Measurements from ENCODE around the gene EIF5.

- TF ChIP-seq CTCF (IDR thresholded peaks at IDR 0.05 in 2 of 3, conservative IDR thresholded peaks at IDR 0.05 in 1 of 3; ENCODE audit: borderline replicate concordance in 1 of 3, insufficient read depth in 1 of 3, low read depth in 2 of 3, low read length in 2 of 3): no peak
- TF ChIP-seq POLR2AphosphoS5 (IDR thresholded peaks at IDR 0.05; ENCODE audit: low read depth, low read length): no peak
- TF ChIP-seq EGR1 (IDR thresholded peaks at IDR 0.05; ENCODE audit: low read depth): no peak
- TF ChIP-seq YY1 (IDR thresholded peaks at IDR 0.05; ENCODE audit: extremely low read depth, insufficient replicate concordance, low read depth, low read length): no peak
These were observed 13.2 kb downstream of the EIF5 start for GRCh38 chr14:103347091-103347815.

Data from HCT116 (cell line).